DMS53 (cell line): ENCODE data around the gene CATSPERE.
"Not testable (repeated sequence)": the region's sequence is repeated elsewhere in the genome, so short reads cannot be mapped to it uniquely, and the experiment has no call there.

ENCODE experiments used
- DNase-seq: peaks from one replicate; lab custom pipeline; 2025; lab: John Stamatoyannopoulos, UW

Gene CATSPERE

DNA sequence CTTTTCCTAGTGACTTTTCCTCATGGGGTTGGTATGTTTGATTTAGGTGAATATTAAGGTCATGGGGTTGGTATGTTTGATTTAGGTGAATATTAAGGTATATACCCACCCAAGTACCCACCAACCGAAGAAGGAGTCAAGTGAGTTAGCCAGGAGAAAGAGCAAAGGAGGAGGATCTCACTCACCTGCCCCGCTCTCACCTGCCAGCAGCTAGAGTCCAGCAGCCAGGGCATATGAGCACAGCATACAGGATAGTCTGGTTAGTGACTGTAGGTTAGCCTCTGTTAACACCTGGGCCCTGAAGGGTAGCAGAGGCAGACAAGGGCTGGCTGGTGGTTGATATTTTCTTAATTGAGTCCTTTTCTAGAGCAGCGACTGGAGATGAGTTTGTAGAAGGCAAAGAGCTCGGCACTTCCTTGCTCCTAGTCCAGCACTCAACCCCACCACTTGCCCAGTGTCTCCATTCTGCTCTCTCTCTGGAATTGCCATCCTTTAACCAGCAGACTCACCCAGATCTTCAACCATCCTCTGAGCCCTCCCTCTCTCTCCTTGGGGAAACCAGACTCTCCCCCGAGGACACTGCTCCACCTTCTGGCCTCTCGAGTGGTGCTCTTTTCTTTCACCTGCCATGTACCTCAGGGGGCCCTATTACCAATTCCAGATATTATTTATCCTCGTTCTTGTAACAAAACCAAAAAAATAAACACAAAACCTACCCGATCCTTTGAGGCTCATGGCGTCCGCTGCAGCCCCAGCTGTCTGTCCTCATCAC is 175.6 kb downstream of the CATSPERE start:
- no peak for DNase-seq

DNA sequence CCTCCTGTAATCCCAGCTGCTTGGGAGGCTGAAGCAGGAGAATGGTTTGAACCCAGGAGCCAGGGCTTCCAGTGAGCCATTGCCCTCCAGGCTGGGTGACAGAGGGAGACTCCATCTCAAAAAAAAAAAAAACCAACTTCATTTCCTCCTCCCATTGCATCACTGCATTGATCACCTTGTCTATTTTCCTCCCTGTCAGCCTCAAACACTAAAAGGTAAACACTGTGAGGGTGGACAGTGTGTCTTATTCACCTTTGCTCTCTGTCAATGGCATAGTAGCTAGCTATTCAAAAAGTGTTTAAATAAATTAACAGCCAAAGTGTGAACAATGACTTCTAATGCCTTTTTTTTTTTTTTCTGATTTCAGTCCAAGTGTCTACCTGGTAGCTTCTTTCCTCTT is 178.5 kb downstream of the CATSPERE start:
- no peak for DNase-seq

DNA sequence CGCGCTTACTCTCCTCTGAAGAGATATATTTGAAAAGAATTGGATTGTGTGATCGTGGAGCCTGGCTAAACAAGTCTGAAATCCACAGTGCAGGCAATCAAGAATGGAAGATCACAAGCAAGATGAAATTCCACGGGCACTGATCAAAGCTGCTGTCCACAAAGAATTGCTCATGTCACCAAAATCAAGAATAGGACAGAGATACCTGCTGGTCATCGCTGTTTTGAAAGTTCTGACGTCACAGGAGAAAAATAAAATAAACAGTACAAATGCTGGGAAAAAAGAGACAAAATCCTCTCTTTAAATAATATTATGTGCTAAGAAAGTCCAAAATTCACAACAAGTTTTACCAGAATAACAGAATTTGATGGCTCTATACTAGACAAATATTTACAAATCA is 179.8 kb downstream of the CATSPERE start:
- no peak for DNase-seq

DNA sequence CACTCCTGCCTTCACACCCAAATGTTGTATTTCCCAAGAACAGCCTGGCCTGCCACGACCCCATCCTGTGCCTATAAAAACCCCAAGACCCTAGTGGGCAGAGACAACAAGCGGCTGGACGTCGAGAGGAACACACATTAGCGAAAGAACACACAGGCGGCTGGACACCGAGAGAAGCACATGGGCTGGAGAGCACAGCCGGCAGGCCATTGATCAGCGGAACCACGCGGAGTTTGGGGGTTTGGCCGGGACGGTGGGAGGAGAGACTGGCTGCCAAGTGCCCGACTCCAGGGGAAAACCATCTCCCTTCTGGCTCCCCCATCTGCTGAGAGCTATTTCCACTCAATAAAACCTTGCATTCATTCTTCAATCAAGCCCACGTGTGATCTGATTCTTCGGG is 181.5 kb downstream of the CATSPERE start:
- no peak for DNase-seq

DNA sequence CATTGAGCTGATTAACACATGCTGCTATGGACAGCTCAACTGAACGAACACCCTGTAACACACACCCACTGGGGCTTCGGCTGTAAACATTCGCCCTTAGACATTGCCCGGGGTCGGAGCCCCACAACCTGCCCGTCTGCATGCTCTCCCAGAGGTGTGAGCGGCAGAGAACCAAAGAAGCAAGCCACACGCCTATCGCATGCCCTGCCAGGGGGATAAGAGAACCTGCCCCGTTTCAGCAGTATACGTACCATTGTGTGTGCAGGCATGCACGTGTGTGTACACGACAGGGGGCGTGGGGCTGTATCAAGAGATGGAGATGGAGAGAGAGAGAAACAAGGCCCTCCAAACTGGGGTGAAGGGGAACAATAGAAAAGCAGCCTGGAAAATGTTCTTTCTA is 181.9 kb downstream of the CATSPERE start:
- no peak for DNase-seq

DNA sequence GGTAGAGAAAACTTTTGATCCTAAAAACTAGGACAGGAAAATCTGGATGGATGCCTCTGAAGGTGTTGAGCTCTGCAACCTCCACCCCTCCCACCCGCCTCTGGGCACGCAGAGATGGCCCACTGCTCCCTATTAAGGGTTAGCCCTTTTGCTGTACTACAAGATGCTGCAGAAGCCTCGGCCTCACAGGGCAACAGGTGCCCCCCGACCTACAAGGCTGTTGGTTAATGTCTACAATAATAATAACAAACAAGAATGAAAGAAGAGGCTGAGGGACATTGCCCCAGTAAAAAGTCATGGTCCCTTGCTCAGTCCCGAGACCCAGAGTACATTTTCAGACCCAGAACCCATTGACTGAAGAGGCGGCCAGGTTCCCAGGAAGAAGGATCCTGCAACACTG is 184.3 kb downstream of the CATSPERE start:
- no peak for DNase-seq

DNA sequence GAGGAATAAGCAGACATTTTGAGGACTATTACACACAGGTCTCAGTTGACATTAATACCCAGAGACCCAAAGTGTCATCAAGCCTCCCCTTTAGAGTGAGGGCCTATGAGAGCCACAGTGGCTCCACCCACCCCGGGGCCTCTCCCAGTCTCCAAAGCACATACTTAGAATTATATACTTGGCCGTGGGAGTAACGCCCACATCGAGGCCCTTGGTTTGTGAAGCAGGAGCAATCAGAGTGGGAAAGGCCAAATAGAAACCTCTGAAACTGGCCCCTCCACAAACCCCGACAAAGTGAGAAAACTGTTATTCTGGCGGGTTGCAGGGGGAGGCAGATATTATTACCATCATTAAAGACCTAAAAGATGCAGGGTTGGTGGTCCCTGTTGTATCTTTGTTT is 184.8 kb downstream of the CATSPERE start:
- DNase-seq: no peak

DNA sequence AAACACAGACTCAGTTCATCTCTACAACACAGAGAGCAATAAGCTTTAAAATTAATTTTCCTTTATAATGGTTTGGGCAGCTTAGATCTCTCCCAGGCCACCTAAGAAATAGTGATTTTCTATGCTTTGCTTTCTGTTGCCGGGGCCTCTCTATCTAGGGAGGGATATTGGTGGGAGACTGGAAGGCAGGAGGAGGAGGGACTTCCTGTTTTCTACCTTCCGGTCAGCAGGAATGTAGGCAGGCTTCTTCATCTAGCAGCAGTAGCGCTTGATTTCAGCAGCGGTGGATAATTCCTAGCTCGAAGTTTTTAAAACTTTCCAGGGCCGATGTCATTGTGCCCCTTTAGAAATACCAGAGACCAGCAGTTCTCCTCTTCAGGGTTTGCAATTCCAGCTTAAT is 186.7 kb downstream of the CATSPERE start:
- DNase-seq: no peak

DNA sequence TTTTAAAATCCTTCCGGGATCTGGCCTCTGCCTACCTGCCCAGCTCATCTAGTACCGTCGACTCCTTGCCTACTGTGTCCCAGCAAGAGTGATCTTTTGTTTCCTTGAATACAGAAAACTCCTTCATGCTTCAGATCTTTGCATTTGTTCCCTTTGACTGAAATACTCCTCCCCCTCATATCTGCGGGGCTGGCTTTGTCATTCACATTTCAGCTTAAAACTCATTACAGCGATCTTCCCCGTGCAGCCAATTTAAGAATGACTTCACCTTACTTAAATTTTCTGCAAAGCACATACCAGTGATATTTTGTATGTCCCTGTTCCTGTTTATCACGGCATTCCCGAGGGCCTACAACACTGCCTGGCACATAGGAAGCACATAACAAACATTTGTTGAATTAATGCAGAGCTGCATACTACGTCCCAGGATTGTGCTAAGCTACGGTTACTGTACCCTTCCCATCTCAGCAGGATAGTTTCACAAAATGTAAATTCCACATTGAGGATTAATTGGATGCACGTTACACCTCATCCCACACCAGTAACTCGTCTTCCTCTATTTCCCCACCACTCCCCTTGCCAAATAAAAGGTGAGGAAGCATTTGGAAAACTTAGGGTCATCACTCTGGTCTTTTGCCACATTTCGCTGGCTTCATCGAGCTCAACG is 191.0 kb downstream of the CATSPERE start:
- no peak for DNase-seq

DNA sequence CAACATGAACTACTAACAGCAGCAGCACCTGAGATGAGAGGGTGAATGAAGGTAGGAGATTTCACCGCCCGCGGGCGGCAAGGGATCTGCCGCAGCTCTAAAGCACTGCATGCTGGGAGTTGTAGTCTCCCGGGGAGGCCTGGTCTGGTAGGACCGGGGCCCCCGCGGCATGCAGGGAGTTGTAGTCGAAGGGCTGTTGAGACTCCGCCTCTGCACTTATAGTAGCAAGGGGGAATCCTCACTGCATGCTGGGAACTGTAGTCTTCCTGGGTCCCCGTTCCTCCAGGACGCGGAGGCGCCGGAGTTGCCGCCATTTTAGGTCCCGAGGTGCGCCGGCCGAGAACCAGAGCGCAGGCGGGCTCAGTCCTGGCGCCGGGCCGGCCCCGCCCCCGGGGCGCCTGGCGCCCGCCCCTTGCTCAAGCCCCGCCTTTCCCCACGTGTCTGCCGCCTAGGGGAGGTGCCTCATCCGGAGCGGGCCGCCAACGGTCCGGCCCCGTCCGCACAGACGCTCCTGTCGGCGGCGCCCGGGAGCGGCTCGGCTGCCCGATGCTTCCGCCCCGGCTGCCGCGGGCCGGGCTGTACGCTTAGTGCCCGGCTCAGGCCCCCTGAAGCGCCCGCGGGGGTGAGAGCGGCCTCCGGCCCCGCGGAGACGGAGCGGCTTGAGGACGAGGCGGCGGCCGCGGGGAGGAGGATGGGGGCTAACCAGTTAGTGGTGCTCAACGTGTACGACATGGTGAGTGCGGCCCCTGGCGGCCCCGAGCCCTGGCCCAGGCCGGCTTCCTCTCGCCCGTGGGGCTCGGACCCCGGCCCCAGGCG is 191.8 kb downstream of the CATSPERE start, which contains the start of gene DESI2:
Gene DESI2 (plus strand): TSS at position 504 of the 816 bp plus-strand sequence. CDS start 188 bp downstream, at position 692.
- peak; percentile 100 for DNase-seq

DNA sequence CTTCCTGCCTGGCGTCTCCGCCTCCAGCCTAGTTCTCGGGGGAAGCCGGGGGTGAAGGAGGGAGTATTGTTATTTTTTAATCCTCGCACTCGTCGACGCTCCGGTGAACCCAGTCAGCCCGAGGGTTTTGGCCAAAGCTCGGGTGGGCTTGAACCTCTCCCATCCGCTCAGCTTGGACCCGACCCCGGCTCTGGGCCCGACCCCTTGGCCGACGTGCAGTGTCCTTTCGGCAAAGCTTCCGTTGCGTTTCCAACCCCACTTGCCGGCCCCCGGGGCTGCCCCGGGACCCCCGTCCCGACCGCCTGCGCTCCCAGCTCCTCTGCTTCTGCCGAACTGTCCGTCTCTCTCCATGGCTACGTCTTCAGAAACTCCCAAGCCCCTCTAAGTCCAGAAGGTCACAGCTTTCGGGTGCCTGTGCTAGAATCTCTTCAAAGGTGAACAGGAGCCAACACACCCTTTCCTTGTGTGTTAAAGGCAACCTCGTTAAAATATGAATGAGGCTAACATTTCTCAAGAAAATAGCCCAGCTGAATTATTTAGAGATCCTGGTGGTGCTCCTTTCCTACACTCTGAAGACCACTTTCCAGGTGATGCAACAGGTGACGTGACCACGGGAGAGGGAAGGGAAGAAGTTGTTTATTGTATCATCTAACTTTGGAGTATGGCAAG is 192.5 kb downstream of the CATSPERE start:
- peak; percentile 59 for DNase-seq

DNA sequence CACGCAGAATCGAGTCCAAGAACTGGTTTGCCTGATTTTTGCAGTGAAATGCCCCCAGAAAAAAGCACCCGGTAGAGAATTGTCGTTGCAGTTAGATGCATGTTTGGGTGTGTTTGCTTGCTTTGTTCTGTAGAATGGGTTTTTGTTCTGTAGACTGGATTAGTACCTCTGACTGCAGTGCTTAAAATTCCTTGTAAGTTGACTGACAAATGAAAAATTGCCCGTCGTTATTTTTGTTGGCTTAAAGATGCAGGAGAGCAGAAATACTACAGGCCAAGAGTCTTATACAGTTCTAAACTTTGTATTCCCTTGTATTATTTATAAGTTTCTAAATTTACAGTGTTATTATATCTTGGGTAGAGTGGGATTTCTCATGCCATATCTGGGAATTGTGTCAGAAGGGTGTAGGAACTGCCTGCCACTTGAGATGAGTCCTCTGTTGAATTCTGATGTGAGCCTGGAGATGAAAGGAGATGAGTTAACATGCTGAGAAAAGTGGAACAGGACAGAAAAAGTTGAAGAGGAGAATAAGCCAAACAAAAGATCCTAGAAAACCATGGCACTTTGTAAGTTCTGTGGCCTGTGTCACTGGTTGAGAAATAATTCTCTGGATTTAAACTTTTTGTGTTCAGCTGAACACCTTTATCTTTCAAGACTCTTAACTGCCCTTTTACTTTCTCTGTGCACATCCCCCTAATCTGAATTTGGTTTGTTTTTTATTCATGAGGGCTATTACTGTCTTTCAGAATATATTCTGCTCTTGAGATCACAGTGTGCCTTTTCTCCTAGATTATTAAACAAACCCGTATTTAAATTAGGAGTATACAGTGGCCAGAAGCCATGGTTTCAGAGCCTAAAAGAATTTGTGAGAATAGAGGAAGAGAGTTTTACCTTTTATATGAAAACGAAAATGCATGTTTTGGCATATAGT is 193.3 kb downstream of the CATSPERE start:
- no peak for DNase-seq

DNA sequence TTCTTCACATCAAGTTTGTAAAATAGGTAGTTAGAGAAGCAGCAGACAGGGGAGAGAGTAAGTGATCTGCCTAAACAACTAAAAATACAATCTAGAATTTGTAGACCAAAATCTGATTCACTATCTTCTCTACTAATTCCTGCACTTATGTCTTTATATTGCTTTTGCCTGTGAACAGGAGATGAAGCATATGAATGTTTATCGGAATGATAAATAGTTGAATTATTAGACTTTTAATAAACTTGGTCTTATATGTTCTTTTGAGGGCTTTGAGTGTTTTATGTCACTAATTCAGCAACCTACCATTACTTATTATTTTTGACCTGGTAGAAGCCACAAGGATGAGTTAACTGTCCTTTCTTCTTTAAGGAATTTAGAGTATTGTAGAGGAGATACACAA is 194.1 kb downstream of the CATSPERE start:
- DNase-seq: no peak

DNA sequence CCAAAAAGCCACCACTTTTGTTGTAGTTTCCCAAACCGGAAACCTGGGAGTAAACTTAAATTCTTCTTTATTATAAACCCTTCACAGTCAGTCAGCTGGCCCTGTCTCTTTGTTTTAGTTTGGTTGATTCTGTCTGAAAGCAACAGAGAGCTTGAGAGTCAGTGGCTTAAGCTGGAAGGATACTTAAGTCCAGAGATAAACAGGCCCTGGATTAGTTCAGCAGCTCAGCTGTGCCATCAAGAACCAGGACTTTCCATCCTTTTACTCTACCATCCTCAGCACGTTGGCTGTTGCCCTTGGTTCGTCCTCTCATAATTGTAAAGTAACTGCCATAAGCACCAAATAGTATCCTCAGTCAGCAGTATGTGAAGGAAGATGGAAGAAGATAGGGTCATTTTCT is 196.3 kb downstream of the CATSPERE start:
- DNase-seq: no peak

DNA sequence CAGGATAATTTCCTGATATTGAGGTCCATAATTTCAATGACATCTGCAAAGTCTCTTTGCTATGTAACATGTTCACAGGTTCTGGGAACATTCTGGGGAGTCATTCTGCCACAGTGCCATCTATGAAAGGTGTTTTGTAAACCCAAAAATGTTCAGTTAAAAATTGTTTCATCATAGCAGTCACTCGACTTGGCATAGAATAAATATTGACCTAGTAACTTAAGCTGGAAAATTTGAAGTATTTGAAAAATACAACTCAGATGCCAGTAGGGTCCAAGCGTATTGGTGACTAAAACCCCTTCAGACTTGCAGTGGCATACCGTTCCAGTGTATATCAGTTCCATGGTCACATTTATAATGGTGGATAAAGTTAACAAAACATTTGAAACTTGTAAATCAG is 198.6 kb downstream of the CATSPERE start:
- DNase-seq: peak; percentile 25

DNA sequence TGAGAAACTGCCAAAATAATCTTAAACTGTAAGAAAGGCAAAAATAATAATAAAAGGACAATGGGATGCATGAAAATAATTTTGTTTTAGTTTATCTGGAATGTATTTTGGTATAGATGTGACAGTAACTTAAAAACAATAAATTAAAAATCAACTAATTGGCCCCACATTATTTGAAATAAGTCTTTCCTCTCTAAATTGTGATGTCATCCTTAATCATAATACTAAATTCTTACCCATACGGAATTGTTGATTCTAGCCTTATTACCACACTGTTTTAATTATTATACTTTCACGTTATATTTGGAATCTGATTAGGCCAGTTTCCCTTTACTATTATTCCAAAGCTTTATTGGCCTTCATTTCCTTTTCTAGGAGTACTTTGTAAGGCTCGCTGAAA is 199.5 kb downstream of the CATSPERE start:
- DNase-seq: no peak

DNA sequence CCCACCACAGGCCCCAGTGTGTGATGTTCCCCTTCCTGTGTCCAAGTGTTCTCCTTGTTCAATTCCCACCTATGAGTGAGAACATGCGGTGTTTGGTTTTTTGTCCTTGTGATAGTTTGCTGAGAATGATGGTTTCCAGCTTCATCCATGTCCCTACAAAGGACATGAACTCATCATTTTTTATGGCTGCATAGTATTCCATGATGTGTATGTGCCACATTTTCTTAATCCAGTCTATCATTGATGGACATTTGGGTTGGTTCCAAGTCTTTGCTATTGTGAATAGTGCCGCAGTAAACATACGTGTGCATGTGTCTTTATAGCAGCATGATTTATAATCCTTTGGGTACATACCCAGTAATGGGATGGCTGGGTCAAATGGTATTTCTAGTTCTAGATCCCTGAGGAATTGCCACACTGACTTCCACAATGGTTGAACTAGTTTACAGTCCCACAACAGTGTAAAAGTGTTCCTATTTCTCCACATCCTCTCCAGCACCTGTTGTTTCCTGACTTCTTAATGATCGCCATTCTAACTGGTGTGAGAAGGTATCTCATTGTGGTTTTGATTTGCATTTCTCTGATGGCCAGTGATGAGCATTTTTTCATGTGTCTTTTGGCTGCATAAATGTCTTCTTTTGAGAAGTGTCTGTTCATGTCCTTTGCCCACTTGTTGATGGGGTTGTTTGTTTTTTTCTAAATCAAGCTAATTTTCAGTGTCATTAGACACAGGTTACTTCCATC is 200.7 kb downstream of the CATSPERE start:
- DNase-seq: not testable (repeated sequence)

DNA sequence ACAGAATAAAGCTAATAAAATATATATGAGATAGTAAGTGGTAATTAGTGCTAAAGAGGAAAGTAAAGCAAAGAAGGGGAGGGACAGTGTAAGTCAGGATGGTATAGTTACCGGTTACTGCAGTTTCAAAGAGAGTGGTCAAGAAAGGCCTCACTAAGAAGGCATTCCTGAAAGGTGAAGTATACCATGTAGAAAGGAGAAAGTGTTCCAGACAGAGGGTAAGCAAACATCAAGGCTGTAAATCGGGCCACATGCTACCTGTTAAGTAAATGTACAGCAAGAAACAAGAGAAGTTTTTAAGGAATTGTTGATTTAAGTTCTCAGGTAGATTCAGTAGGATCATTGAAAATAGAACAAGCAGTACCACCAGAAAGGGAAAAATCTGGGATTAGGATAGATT is 201.5 kb downstream of the CATSPERE start:
- DNase-seq: peak; percentile 28

DNA sequence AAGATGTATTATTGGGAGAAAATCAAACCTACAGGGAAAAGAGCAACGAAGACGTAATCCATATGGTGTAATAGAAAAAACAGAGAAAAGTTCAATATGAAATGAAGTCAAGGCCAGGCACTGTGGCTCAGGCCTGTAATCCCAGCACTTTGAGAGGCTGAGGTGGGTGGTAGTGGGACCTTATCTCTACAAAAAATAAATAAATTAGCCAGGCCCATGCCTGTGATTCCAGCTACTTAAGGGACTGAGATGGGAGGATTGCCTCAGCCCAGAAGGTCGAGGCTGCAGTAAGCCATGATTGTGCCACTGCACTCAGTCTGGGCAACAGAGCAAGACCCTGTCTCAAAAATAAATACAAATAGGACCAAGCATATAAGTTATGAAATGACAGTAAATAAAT is 203.3 kb downstream of the CATSPERE start:
- no peak for DNase-seq

DNA sequence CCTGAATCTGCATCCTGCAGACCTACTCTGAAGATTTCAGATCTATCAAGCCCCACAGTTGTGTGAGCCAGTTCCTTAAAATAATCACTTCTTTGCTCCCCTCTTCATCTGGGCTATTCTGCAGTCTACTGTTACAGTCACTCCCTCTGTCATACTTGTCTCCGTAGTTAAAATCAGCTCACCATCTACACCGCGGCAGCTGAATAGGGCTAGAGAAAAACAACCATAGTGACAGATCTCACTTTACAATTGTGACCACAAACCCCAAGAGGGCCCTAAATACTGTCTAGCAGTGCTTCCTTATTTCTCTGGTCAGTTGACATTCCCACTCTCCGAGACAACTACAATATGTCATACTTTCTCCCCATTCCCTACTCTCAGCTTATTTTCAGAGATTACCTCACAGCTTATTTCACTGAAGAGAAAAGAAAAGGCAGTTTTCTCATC is 204.7 kb downstream of the CATSPERE start:
- no peak for DNase-seq
